ENCODE measurements around the gene SCNN1G. TPM values are rescaled to one million over a fixed set of nuclear protein-coding genes. Genes with fewer than 3 reads are reported as not detected.
A peak's percentile ranks its signal among the peaks of the same experiment; 100 is the strongest.

The SCNN1G gene
- total and polyA plus RNA-seq, 2 of the 13 experiments (the other 11 are each of a cell fraction or from before 2014, with no cell fraction given), result not detected

GRCh38 chr16:23149267-23149992, 33.1 kb upstream of the SCNN1G start, which contains the start of gene USP31 (continued):
- TF ChIP-seq IRX3 (CRISPR knock-in tag; IDR thresholded peaks at IDR 0.05; ENCODE audit: borderline replicate concordance, low read depth), result peak; percentile 8; the same call in 1 of the 2 replicates
- no peak for TF ChIP-seq MBD4 (IDR thresholded peaks at IDR 0.05; ENCODE audit: borderline replicate concordance, low read length)
- TF ChIP-seq ZNF609 (CRISPR knock-in tag; IDR thresholded peaks at IDR 0.05; ENCODE audit: borderline replicate concordance), result peak; percentile 46; the same call in 1 of the 2 replicates
- TF ChIP-seq ZBTB2 (CRISPR knock-in tag; IDR thresholded peaks at IDR 0.05; ENCODE audit: low read depth), result peak; percentile 69
- no peak for TF ChIP-seq NFRKB (IDR thresholded peaks at IDR 0.05)
- no peak for TF ChIP-seq SNAPC2 (CRISPR knock-in tag; IDR thresholded peaks at IDR 0.05)
- no peak; the same call in 1 of the 2 replicates for TF ChIP-seq ZSCAN21 (CRISPR knock-in tag; IDR thresholded peaks at IDR 0.05; ENCODE audit: borderline replicate concordance)
- TF ChIP-seq ZNF580 (CRISPR knock-in tag; IDR thresholded peaks at IDR 0.05; ENCODE audit: borderline replicate concordance, low read depth), result peak; percentile 96
- TF ChIP-seq CREB3 (CRISPR knock-in tag; IDR thresholded peaks at IDR 0.05), result no peak
- 0 out of 2 replicates have a peak, but pooled peaks have one; percentile 7 for TF ChIP-seq ZNF629 (CRISPR knock-in tag; conservative IDR thresholded peaks at IDR 0.05)
- no peak for TF ChIP-seq ZNF180 (CRISPR knock-in tag; IDR thresholded peaks at IDR 0.05; ENCODE audit: borderline replicate concordance, low read depth)
- peak; percentile 78; the same call in 1 of the 2 replicates for TF ChIP-seq ZNF235 (CRISPR knock-in tag; IDR thresholded peaks at IDR 0.05; ENCODE audit: borderline replicate concordance)
- no peak for TF ChIP-seq ATM (IDR thresholded peaks at IDR 0.05; ENCODE audit: borderline replicate concordance)
- peak; percentile 91 for TF ChIP-seq KAT8 (CRISPR knock-in tag; IDR thresholded peaks at IDR 0.05)
- 0 out of 2 replicates have a peak, but pooled peaks have one; percentile 86 for TF ChIP-seq ZNF10 (CRISPR knock-in tag; IDR thresholded peaks at IDR 0.05; ENCODE audit: borderline replicate concordance, low read depth)
- peak; percentile 76 for TF ChIP-seq SIX4 (CRISPR knock-in tag; IDR thresholded peaks at IDR 0.05)
- TF ChIP-seq TRIM22 (IDR thresholded peaks at IDR 0.05), result no peak
- TF ChIP-seq SRY (CRISPR knock-in tag; IDR thresholded peaks at IDR 0.05), result peak; percentile 87; the same call in 1 of the 2 replicates
- peak; percentile 89 for TF ChIP-seq RELA (CRISPR knock-in tag; IDR thresholded peaks at IDR 0.05)
- TF ChIP-seq ZNF747 (CRISPR knock-in tag; IDR thresholded peaks at IDR 0.05; ENCODE audit: borderline replicate concordance), result peak; percentile 96

Measured in HepG2 (cell line).